Panc1 (cell line): ENCODE data around the gene TMEM8B. TPM values are rescaled to one million over a fixed set of nuclear protein-coding genes. Genes with fewer than 3 reads are reported as not detected.

Source experiments
- ATAC-seq: fragments of 200-7000 bp; cut with Tn5 transposase; 2 replicates; pipeline ENCODE4 v1.9.1; 2020; ENCODE audit warnings: mild to moderate bottlenecking, moderate library complexity
- BruUV-seq: library from RNA; stranded (reverse); fragments of 400-500 nt; replicated peaks from 2 replicates; lab custom pipeline; 2021; lab: Mats Ljungman, UMichigan
- CTCF ChIA-PET: fragments of 300-600 bp; sonication (Branson Sonifier 250); formaldehyde crosslinking; loops from one replicate; lab custom pipeline; 2022; ENCODE audit warnings: antibody characterized with exemption; lab: Charles Lee
- POLR2A ChIA-PET: fragments of 300-600 bp; sonication (Branson Sonifier 250); formaldehyde crosslinking; loops from one replicate; lab custom pipeline; 2022; ENCODE audit warnings: antibody characterized with exemption; lab: Charles Lee
- DNase-seq: peaks from one replicate; pipeline ENCODE4 v3.0.0-alpha.2; 2010; ENCODE audit warnings: low read depth, low spot score
- H3K27ac ChIP-seq: 2 replicates; pipeline ENCODE4 v1.5.1; 2011; ENCODE audit warnings: mild to moderate bottlenecking, low read length, inconsistent platforms
- H3K27me3 ChIP-seq: fragments of 200-500 bp; sonication (Bioruptor generic); 2 replicates; pipeline ENCODE4 v1.6.0; 2014; ENCODE audit warnings: low read length, inconsistent platforms; ENCODE audit not compliant: control insufficient read depth, insufficient read depth
- H3K36me3 ChIP-seq: fragments of 200-500 bp; sonication (Bioruptor generic); 2 replicates; pipeline ENCODE4 v1.5.1; 2014; ENCODE audit warnings: inconsistent platforms, mild to moderate bottlenecking, low read length, moderate library complexity; ENCODE audit not compliant: control insufficient read depth, insufficient read depth
- H3K4me1 ChIP-seq: 2 replicates; pipeline ENCODE4 v1.5.1; 2011; ENCODE audit warnings: inconsistent platforms, mild to moderate bottlenecking, low read length, moderate library complexity; ENCODE audit not compliant: control insufficient read depth, insufficient read depth
- H3K4me3 ChIP-seq, 2 experiments: 2 replicates each; pipeline ENCODE4 v1.5.1; 2011 to 2012; ENCODE audit warnings: low read depth in 2 of 2, low read length in 2 of 2, mild to moderate bottlenecking in 2 of 2, inconsistent platforms in 1 of 2, moderate library complexity in 1 of 2
- H3K9me3 ChIP-seq: fragments of 200-500 bp; sonication (Bioruptor generic); 2 replicates; pipeline ENCODE4 v1.5.1; 2014; ENCODE audit warnings: low read depth, mild to moderate bottlenecking, inconsistent platforms, low read length, moderate library complexity; ENCODE audit not compliant: control insufficient read depth, insufficient read depth
- CTCF ChIP-seq: fragments of 450-650 bp; IDR thresholded peaks from 2 replicates; pipeline ENCODE4 v1.5.1; 2017; ENCODE audit warnings: mild to moderate bottlenecking
- POLR2AphosphoS5 ChIP-seq: IDR thresholded peaks from 2 replicates; pipeline ENCODE4 v1.6.1; 2012; ENCODE audit warnings: mild to moderate bottlenecking, low read depth, low read length, moderate library complexity
- REST ChIP-seq, 2 experiments: IDR thresholded peaks; 2 replicates each; pipeline ENCODE4 v1.6.1; 2011 to 2012; ENCODE audit warnings: low read depth in 2 of 2, control low read depth in 1 of 2, low read length in 1 of 2, mild to moderate bottlenecking in 1 of 2, moderate library complexity in 1 of 2; ENCODE audit not compliant: insufficient read depth in 1 of 2
- SIN3A ChIP-seq: IDR thresholded peaks from 2 replicates; pipeline ENCODE4 v1.6.1; 2012; ENCODE audit warnings: low read depth, mild to moderate bottlenecking, low read length, moderate library complexity, borderline replicate concordance; ENCODE audit not compliant: insufficient read depth
- TCF7L2 ChIP-seq: IDR thresholded peaks from 2 replicates; pipeline ENCODE4 v1.6.1; 2011; ENCODE audit warnings: mild to moderate bottlenecking, low read depth, low read length, inconsistent platforms
- in situ Hi-C: cut with HindIII; loops from 2 replicates; pipeline ENCODE4 v1.10.0; 2016; ENCODE audit warnings: low sequenced_read_pairs, low pct_unique_long_range_greater_than_20kb
- intact Hi-C: fragments of 100-400 bp; cut with micrococcal nuclease; formaldehyde crosslinking; loops from one replicate; pipeline ENCODE4 v1.10.0; 2022; ENCODE audit not compliant: unreplicated experiment
- total RNA-seq: library from RNA; stranded (reverse); gene quantifications from one replicate; pipeline ENCODE4 v1.2.1, GENCODE V29; 2021; ENCODE audit not compliant: unreplicated experiment

Gene TMEM8B
- total RNA-seq, 1 experiment from 2014 or later, result 7.9 TPM

GRCh38 chr9:35835766-35836165, 6.7 kb downstream of the TMEM8B start:
- H3K36me3 ChIP-seq, result no peaks in the 10 kb centered on the region
- H3K9me3 ChIP-seq, result no peaks in the 10 kb centered on the region
- no peak for TF ChIP-seq REST (IDR thresholded peaks at IDR 0.05; ENCODE audit: insufficient read depth in 1 of 2, low read depth in 2 of 2, low read length in 1 of 2)
- TF ChIP-seq CTCF, result no peak
- TF ChIP-seq TCF7L2, result no peak
- TF ChIP-seq SIN3A, result no peak
- no peak for TF ChIP-seq POLR2AphosphoS5
- no peak for ATAC-seq
- H3K4me3 ChIP-seq, result no peak overlapping the region
- H3K27ac ChIP-seq, result no peak overlapping the region
- no peak for DNase-seq
- intact Hi-C loops (no loop called here), in situ Hi-C loops (no loop called here)
- no TSS peak for BruUV-seq
- H3K27me3 ChIP-seq, result no peaks in the 10 kb centered on the region
- CTCF ChIA-PET, result interaction anchor here (0.6 to 0.9 kb wide), 3 partner anchors 32 to 696 kb away, joined by 3 to 4 read pairs (median 3); no protein-coding TSS in a partner anchor
- POLR2A ChIA-PET, result no interaction called here
- no peaks in the 10 kb centered on the region for H3K4me1 ChIP-seq

GRCh38 chr9:35836595-35836994, 7.6 kb downstream of the TMEM8B start:
- Histone ChIP-seq H3K9me3 (no peaks in the 10 kb centered on the region), H3K36me3 (no peaks in the 10 kb centered on the region), H3K4me3 (no peak overlapping the region), H3K4me1 (no peaks in the 10 kb centered on the region), H3K27ac (no peak overlapping the region), H3K27me3 (no peaks in the 10 kb centered on the region)
- POLR2A ChIA-PET, result no interaction called here
- in situ Hi-C loops (no loop called here), intact Hi-C loops (no loop called here)
- BruUV-seq, result no TSS peak
- ATAC-seq, result no peak
- no peak for DNase-seq
- no peak for TF ChIP-seq TCF7L2
- TF ChIP-seq CTCF, result no peak
- no peak for TF ChIP-seq REST (IDR thresholded peaks at IDR 0.05; ENCODE audit: insufficient read depth in 1 of 2, low read depth in 2 of 2, low read length in 1 of 2)
- TF ChIP-seq POLR2AphosphoS5, result no peak
- TF ChIP-seq SIN3A, result no peak
- CTCF ChIA-PET, result no interaction called here
